ENCODE results near the gene MED27.

MED27 gene

DNA sequence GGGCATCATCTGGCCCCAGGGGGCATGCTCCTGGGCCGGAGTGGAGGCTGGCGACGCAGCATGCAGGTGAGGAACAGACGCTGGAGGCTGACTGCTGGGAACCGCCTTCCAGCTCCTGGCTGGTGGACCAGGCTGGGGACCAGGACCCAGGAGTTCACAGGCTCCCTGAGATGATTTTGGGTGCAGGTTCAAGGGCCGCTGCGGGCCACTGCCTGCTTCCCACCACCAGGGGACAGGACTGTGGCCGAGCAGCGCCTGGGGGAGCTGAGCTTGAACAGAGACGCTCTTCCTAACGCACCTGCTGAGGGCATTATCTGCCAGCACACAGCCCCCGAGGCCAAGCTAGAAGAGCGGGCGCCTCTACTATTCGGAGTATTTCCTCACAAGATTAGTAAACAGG is 207.7 kb downstream of the MED27 start:
- TF ChIP-seq CTCF (IDR thresholded peaks at IDR 0.05; ENCODE audit: borderline replicate concordance, control extremely low read depth, extremely low read depth, insufficient read depth, missing control alignments): no peak
- in situ Hi-C loops (cut with MboI; ENCODE audit: low sequenced_read_pairs, unreplicated experiment): no loop called here
- no peak for DNase-seq (ENCODE audit: low spot score)

- in situ Hi-C loops (cut with MboI; ENCODE audit: low sequenced_read_pairs, unreplicated experiment): no loop called here
- DNase-seq (ENCODE audit: low spot score): no peak
- no peak for TF ChIP-seq CTCF (IDR thresholded peaks at IDR 0.05; ENCODE audit: borderline replicate concordance, control extremely low read depth, extremely low read depth, insufficient read depth, missing control alignments)
These were observed 209.5 kb downstream of the MED27 start for GRCh38 chr9:131870156-131870555.

DNA sequence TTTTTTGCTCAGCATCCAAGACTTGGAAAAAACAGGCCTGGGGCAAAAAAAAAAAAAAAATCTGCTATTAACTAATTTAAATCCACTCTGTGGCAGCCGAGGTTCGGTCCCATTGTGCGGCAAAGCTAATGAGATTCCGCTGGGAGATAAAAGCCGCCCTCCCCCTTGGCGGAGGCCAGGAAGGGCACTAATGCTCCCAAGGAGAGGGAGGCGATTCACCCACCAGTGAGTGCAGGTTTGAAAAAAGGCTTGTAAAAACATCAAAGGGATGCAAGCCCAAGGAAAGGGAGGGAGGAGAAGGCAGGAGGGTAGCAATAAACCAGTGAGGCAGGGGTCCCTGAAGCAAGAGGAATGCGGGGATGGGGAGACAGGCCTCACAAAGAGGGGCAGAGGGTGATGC is 210.3 kb downstream of the MED27 start:
- TF ChIP-seq CTCF (IDR thresholded peaks at IDR 0.05; ENCODE audit: borderline replicate concordance, control extremely low read depth, extremely low read depth, insufficient read depth, missing control alignments): no peak
- in situ Hi-C loops (cut with MboI; ENCODE audit: low sequenced_read_pairs, unreplicated experiment): no loop called here
- DNase-seq (ENCODE audit: low spot score): no peak

DNA sequence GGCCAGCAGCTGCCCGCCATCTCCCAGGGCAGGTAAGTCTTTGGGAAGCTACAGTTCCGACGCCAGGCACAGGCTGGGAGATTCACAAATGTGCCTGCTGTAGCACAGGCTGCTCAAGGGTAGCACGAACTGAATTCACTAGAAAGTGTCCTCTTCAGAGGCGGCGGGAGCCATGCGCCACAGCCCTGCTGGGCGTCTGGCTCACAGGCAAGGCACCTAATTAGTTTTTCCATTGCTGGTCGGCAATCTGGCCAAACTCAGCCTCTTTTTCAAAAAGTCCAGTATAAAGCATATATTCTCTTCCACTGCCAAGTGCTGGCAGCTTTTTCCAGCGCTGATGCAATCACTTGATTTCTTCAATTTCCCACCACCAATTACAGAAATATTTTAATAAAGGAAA is 210.9 kb downstream of the MED27 start:
- DNase-seq (ENCODE audit: low spot score): no peak
- TF ChIP-seq CTCF (IDR thresholded peaks at IDR 0.05; ENCODE audit: borderline replicate concordance, control extremely low read depth, extremely low read depth, insufficient read depth, missing control alignments): no peak

GRCh38 chr9:131867611-131868192 is 212.0 kb downstream of the MED27 start:
- no peak for DNase-seq (ENCODE audit: low spot score)
- in situ Hi-C loops (cut with MboI; ENCODE audit: low sequenced_read_pairs, unreplicated experiment): no loop called here
- TF ChIP-seq CTCF (IDR thresholded peaks at IDR 0.05; ENCODE audit: borderline replicate concordance, control extremely low read depth, extremely low read depth, insufficient read depth, missing control alignments): no peak

More for the DNA sequence above, 210.9 kb downstream of the MED27 start:
- in situ Hi-C loops (cut with MboI; ENCODE audit: low sequenced_read_pairs, unreplicated experiment): no loop called here

DNA sequence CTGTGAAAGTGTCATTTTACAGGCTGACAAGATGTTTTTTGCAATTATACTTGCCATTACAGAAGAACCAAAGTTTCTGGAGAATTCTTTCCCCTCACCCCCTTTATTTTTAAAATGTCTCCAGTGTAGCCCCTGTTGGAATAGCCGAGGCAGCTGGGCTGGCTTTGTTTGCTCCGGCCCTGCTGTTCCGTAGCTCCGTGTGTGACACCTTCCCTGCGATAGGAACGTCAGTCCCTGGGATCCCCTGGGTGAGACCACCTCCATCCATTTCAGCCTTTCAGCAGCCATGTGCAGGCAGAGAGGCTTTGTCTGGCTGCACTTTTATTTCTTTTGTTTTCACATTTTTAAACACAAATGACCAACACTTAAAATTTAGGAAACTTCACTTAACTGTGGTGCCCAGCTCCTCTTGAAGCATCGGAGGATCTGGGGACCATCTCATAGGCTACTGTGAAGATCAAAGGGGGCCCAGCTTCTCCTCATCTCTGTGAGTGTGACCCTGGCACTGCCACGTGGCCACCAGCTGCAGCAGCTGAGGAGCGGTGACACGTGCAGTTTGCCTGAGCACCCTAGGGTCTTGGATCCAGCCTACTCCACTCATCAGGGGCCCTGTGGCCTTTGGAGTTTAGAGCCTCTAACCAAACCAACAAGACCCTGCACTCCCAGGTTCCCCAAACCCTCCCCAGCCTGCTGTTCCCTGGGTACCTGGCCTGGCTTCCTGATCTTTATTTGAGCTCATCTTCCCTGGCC is 214.0 kb downstream of the MED27 start:
- in situ Hi-C loops (cut with MboI; ENCODE audit: low sequenced_read_pairs, unreplicated experiment): no loop called here
- no peak for DNase-seq (ENCODE audit: low spot score)
- TF ChIP-seq CTCF (IDR thresholded peaks at IDR 0.05; ENCODE audit: borderline replicate concordance, control extremely low read depth, extremely low read depth, insufficient read depth, missing control alignments): no peak
